ENCODE data around the gene FANCI. TPM values are rescaled to one million over a fixed set of nuclear protein-coding genes. Genes with fewer than 3 reads are reported as not detected.

Gene FANCI
- total and polyA plus RNA-seq, 2 of the 13 experiments (the other 11 are each of a cell fraction or from before 2014, with no cell fraction given): 15.7 to 68.8 TPM

DNA sequence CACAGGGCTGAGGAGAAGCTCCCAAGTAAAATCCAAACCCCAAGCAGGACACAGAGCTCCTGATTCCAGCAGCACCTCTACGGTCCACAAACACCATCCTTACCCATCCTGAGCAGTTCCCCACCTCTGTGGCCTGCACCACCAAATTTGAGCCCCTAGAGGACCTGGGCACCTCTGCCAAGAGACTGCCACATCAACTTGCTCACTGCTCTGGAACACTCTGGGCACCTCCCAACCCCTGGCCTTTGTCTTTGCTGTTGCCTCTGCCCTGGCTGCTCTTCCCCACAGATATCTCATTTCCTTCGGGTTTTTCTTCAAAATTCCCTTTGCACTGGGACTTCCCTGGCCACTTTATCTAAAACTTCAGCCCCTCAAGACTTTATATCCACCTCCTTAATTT lies 28.2 kb upstream of the FANCI start:
- intact Hi-C loops (cut with micrococcal nuclease; ENCODE audit: unreplicated experiment): no loop called here
- TF ChIP-seq SAFB2 (CRISPR knock-in tag; IDR thresholded peaks at IDR 0.05; ENCODE audit: borderline replicate concordance, low read depth): no peak
- TF ChIP-seq ZNF607 (CRISPR knock-in tag; IDR thresholded peaks at IDR 0.05; ENCODE audit: borderline replicate concordance): no peak
- TF ChIP-seq, protein P1, sequence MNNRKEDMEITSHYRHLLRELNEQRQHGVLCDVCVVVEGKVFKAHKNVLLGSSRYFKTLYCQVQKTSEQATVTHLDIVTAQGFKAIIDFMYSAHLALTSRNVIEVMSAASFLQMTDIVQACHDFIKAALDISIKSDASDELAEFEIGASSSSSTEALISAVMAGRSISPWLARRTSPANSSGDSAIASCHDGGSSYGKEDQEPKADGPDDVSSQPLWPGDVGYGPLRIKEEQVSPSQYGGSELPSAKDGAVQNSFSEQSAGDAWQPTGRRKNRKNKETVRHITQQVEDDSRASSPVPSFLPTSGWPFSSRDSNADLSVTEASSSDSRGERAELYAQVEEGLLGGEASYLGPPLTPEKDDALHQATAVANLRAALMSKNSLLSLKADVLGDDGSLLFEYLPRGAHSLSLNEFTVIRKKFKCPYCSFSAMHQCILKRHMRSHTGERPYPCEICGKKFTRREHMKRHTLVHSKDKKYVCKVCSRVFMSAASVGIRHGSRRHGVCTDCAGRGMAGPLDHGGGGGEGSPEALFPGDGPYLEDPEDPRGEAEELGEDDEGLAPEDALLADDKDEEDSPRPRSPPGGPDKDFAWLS (CRISPR knock-in tag; IDR thresholded peaks at IDR 0.05; ENCODE audit: borderline replicate concordance): no peak
- no peak for TF ChIP-seq EP300 (IDR thresholded peaks at IDR 0.05; ENCODE audit: low read depth in 2 of 2, low read length in 2 of 2)
- TF ChIP-seq EP300 (CRISPR knock-in tag; IDR thresholded peaks at IDR 0.05; ENCODE audit: borderline replicate concordance): no peak
- no peak for TF ChIP-seq IRX3 (CRISPR knock-in tag; IDR thresholded peaks at IDR 0.05; ENCODE audit: borderline replicate concordance, low read depth)
- TF ChIP-seq BORCS8-MEF2B (CRISPR knock-in tag; IDR thresholded peaks at IDR 0.05): no peak
- no peak for TF ChIP-seq ZNF547 (CRISPR knock-in tag; IDR thresholded peaks at IDR 0.05)
- TF ChIP-seq SPEN (CRISPR knock-in tag; IDR thresholded peaks at IDR 0.05; ENCODE audit: low read depth): no peak
- TF ChIP-seq, protein P2, sequence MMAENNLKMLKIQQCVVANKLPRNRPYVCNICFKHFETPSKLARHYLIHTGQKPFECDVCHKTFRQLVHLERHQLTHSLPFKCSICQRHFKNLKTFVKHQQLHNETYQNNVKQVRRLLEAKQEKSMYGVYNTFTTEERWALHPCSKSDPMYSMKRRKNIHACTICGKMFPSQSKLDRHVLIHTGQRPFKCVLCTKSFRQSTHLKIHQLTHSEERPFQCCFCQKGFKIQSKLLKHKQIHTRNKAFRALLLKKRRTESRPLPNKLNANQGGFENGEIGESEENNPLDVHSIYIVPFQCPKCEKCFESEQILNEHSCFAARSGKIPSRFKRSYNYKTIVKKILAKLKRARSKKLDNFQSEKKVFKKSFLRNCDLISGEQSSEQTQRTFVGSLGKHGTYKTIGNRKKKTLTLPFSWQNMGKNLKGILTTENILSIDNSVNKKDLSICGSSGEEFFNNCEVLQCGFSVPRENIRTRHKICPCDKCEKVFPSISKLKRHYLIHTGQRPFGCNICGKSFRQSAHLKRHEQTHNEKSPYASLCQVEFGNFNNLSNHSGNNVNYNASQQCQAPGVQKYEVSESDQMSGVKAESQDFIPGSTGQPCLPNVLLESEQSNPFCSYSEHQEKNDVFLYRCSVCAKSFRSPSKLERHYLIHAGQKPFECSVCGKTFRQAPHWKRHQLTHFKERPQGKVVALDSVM (CRISPR knock-in tag; IDR thresholded peaks at IDR 0.05): no peak
- no peak for TF ChIP-seq ARID2 (CRISPR knock-in tag; IDR thresholded peaks at IDR 0.05; ENCODE audit: borderline replicate concordance)
- TF ChIP-seq ZNF619 (CRISPR knock-in tag; IDR thresholded peaks at IDR 0.05): no peak
- TF ChIP-seq, protein P3, sequence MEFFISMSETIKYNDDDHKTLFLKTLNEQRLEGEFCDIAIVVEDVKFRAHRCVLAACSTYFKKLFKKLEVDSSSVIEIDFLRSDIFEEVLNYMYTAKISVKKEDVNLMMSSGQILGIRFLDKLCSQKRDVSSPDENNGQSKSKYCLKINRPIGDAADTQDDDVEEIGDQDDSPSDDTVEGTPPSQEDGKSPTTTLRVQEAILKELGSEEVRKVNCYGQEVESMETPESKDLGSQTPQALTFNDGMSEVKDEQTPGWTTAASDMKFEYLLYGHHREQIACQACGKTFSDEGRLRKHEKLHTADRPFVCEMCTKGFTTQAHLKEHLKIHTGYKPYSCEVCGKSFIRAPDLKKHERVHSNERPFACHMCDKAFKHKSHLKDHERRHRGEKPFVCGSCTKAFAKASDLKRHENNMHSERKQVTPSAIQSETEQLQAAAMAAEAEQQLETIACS (CRISPR knock-in tag; IDR thresholded peaks at IDR 0.05): no peak
- TF ChIP-seq AHR (CRISPR knock-in tag; IDR thresholded peaks at IDR 0.05): no peak
- no peak for TF ChIP-seq ISX (CRISPR knock-in tag; conservative IDR thresholded peaks at IDR 0.05)
- no peak for TF ChIP-seq MIER3 (CRISPR knock-in tag; IDR thresholded peaks at IDR 0.05; ENCODE audit: borderline replicate concordance)
- no peak for TF ChIP-seq JUNB (CRISPR knock-in tag; IDR thresholded peaks at IDR 0.05; ENCODE audit: borderline replicate concordance)
- TF ChIP-seq ZSCAN29 (CRISPR knock-in tag; conservative IDR thresholded peaks at IDR 0.05): no peak
- TF ChIP-seq, protein P4, sequence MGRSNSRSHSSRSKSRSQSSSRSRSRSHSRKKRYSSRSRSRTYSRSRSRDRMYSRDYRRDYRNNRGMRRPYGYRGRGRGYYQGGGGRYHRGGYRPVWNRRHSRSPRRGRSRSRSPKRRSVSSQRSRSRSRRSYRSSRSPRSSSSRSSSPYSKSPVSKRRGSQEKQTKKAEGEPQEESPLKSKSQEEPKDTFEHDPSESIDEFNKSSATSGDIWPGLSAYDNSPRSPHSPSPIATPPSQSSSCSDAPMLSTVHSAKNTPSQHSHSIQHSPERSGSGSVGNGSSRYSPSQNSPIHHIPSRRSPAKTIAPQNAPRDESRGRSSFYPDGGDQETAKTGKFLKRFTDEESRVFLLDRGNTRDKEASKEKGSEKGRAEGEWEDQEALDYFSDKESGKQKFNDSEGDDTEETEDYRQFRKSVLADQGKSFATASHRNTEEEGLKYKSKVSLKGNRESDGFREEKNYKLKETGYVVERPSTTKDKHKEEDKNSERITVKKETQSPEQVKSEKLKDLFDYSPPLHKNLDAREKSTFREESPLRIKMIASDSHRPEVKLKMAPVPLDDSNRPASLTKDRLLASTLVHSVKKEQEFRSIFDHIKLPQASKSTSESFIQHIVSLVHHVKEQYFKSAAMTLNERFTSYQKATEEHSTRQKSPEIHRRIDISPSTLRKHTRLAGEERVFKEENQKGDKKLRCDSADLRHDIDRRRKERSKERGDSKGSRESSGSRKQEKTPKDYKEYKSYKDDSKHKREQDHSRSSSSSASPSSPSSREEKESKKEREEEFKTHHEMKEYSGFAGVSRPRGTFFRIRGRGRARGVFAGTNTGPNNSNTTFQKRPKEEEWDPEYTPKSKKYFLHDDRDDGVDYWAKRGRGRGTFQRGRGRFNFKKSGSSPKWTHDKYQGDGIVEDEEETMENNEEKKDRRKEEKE (IDR thresholded peaks at IDR 0.05): no peak

More for the DNA sequence above, 28.2 kb upstream of the FANCI start:
- DNase-seq (ENCODE audit: low spot score) (no peak), ATAC-seq (no peak), FAIRE-seq (no peak)
- Histone ChIP-seq H3K79me2 (ENCODE audit: insufficient read depth, low read length) (no peaks in the 10 kb centered on the region), H3K4me3 (replicated peaks in 1 of 3; ENCODE audit: insufficient read depth in 1 of 3, low read depth in 2 of 3, low read length in 3 of 3) (no peak overlapping the region), H3K36me3 (replicated peaks in 1 of 2; ENCODE audit: control insufficient read depth in 1 of 2, insufficient read depth in 2 of 2, low read length in 2 of 2) (no peaks in the 10 kb centered on the region), H4K20me1 (ENCODE audit: insufficient read depth, low read length) (no peaks in the 10 kb centered on the region), H3K9me3 (ENCODE audit: low read length) (no peaks in the 10 kb centered on the region), H2AFZ (ENCODE audit: low read length) (no peak overlapping the region), H3K4me1 (ENCODE audit: insufficient read depth, low read length) (no peaks in the 10 kb centered on the region), H3K27ac (ENCODE audit: extremely low read length, insufficient read depth, low read length) (no peak overlapping the region), H3K9ac (ENCODE audit: insufficient read depth, low read depth, low read length) (no peak overlapping the region), H3K4me2 (ENCODE audit: low read depth, low read length) (no peak overlapping the region), H3K27me3 (ENCODE audit: control insufficient read depth in 1 of 2, insufficient read depth in 2 of 2, low read length in 2 of 2) (no peaks in the 10 kb centered on the region; a peak in 1 of 5 replicates)
- no TSS peak for BruUV-seq (replicated peaks)
- WGBS (ENCODE audit: low lambda C conversion rate): 0% methylated on average over 2 of the region's 2 CpGs
- CTCF ChIA-PET (ENCODE audit: low intra/inter-chr PET ratio, low total read pairs): no interaction called here
- POLR2A ChIA-PET: no interaction called here
- in situ Hi-C loops (cut with HindIII; ENCODE audit: extremely low pct_ligation_motif_present, low pct_unique_long_range_greater_than_20kb): no loop called here

Measured in HepG2 (cell line).